Measurements from ENCODE around the gene LHFPL2. TPM values are rescaled to one million over a fixed set of nuclear protein-coding genes. Genes with fewer than 3 reads are reported as not detected.

LHFPL2 gene
- total RNA-seq, 2 experiments from 2014 or later, result 0.20 TPM; not detected in 1

DNA sequence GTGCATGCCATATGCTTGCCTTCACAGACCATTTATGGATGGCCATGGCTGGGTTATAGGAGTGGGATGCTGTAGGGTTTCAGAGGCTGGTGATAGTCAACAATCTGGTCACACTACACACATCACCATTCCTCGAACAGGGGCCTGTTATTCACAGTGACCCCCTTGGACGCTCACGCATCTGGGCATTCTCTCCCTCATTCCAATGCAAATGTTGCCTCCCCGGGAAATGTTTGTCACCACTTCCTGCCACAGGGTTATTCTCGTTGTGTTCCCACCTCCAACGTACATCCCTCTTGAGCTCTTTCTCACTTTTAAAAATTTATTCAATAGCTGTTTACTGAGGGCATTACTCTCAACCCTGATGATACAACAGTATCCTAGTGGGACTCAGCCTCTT, 152.8 kb downstream of the LHFPL2 start:
- POLR2A ChIA-PET, result interaction anchor here (1.0 kb wide), 1 partner anchor 12 kb away, joined by 3 read pairs; no protein-coding TSS in a partner anchor
- Mint-ChIP-seq H3K9me3 (no peaks in the 10 kb centered on the region), H3K27me3 (peaks cover 26% of the 10 kb centered on the region), H3K4me1 (ENCODE audit: low read depth) (no peaks in the 10 kb centered on the region), H3K27ac (no peak overlapping the region), H3K4me3 (no peak overlapping the region), H3K36me3 (ENCODE audit: low read depth) (no peaks in the 10 kb centered on the region)
- ATAC-seq, result no peak
- intact Hi-C loops (cut with micrococcal nuclease), result no loop called here
- CTCF ChIA-PET, result interaction anchor here (1.1 kb wide), 1 partner anchor 529 kb away, joined by 3 read pairs; no protein-coding TSS in a partner anchor
- TF ChIP-seq, protein P1, sequence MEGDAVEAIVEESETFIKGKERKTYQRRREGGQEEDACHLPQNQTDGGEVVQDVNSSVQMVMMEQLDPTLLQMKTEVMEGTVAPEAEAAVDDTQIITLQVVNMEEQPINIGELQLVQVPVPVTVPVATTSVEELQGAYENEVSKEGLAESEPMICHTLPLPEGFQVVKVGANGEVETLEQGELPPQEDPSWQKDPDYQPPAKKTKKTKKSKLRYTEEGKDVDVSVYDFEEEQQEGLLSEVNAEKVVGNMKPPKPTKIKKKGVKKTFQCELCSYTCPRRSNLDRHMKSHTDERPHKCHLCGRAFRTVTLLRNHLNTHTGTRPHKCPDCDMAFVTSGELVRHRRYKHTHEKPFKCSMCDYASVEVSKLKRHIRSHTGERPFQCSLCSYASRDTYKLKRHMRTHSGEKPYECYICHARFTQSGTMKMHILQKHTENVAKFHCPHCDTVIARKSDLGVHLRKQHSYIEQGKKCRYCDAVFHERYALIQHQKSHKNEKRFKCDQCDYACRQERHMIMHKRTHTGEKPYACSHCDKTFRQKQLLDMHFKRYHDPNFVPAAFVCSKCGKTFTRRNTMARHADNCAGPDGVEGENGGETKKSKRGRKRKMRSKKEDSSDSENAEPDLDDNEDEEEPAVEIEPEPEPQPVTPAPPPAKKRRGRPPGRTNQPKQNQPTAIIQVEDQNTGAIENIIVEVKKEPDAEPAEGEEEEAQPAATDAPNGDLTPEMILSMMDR (IDR thresholded peaks at IDR 0.05), result no peak
- DNase-seq, result no peak

DNA sequence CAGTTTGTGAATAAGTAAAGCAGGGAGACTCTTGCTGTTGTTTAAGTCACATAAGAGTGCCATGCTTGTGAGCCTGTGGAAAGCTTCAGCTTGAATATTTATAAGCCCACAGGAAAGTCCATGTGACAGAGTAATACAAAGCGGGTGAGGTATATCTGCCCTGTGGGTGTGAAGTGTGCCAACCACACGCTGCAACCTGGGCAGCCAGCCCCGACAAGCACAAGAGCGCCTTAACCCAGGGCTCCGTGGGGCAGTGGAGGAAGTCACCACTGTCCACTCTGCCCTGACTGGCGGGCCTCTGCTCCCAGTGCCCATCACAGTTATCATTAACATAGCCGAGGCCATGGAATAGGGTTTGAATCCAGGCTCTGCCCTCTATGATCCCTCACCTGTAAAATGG, 155.9 kb downstream of the LHFPL2 start:
- Mint-ChIP-seq H3K9me3 (no peaks in the 10 kb centered on the region), H3K27ac (no peak overlapping the region), H3K4me3 (no peak overlapping the region), H3K27me3 (no peaks in the 10 kb centered on the region), H3K36me3 (ENCODE audit: low read depth) (peaks cover 2% of the 10 kb centered on the region), H3K4me1 (ENCODE audit: low read depth) (no peaks in the 10 kb centered on the region)
- TF ChIP-seq, protein P1 (IDR thresholded peaks at IDR 0.05), result no peak
- intact Hi-C loops (cut with micrococcal nuclease), result no loop called here
- no peak for DNase-seq
- CTCF ChIA-PET, result interaction anchor here (1.2 kb wide), 1 partner anchor 28 kb away, joined by 3 read pairs; no protein-coding TSS in a partner anchor
- no peak for ATAC-seq
- POLR2A ChIA-PET, result no interaction called here

DNA sequence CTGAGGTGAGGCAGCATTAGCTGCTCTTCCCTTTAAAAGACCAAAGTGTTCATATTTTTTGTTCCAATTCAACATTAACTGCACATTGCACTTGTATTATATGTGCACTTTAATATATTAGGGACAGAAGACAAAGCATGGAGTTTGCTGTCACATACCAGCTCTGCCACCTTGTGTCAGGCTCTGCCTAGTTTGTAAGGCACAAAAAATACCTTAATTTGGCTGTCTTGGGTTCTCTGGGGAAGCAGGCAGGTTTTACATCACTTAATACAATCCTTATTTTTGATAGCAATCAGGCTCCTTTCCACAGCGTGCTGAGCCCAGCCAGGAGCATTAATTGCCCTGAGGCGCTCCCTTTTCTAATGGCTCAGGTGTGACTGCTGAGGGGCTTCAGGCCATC, 156.3 kb downstream of the LHFPL2 start:
- H3K36me3 Mint-ChIP-seq (ENCODE audit: low read depth), result peaks cover 2% of the 10 kb centered on the region
- DNase-seq (no peak), ATAC-seq (no peak)
- intact Hi-C loops (cut with micrococcal nuclease), result no loop called here
- H3K9me3 Mint-ChIP-seq, result no peaks in the 10 kb centered on the region
- H3K4me3 Mint-ChIP-seq, result no peak overlapping the region
- CTCF ChIA-PET, result interaction anchor here (1.2 kb wide), 1 partner anchor 29 kb away, joined by 3 read pairs; no protein-coding TSS in a partner anchor
- H3K4me1 Mint-ChIP-seq (ENCODE audit: low read depth), result no peaks in the 10 kb centered on the region
- H3K27me3 Mint-ChIP-seq, result no peaks in the 10 kb centered on the region
- POLR2A ChIA-PET, result no interaction called here
- no peak overlapping the region for H3K27ac Mint-ChIP-seq
- TF ChIP-seq, protein P1 (IDR thresholded peaks at IDR 0.05), result no peak

DNA sequence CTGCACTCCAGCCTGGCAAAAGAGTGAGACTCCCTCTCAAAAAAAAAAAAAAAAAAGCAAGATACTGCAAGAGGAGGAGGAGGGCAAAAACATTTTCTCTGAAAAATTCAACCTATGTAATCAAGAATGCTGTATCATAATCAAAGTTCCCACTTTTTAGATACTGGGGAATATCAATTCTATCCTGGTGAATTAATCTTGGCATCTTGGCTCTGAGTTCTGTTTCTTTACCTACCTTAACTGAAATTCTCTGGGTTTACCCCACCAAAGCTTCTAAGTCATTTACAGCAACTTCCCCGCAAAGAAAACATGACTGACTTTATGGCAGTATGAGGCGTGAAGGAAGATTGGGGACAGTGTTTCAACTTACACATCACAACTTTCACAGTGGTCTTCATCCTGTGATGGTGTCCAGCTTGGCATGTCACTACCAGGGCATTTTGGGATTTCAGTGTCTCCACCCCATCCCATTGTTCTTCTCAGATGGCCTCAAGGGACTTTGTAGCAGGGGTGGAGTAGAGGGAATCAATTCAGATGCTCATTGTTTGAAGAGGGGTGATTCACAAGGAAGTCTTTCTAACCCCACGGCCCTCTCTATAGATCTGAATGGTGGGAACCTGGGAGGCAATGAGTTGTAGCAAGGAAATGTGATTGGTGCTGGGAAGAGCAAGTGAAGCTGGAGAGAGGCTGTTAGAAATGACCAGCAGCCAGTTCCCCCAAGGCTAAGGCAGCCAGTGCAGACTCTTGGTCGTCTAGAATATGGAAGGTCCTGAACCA, 157.7 kb downstream of the LHFPL2 start:
- H3K9me3 Mint-ChIP-seq, result no peaks in the 10 kb centered on the region
- no peak overlapping the region for H3K27ac Mint-ChIP-seq
- H3K4me1 Mint-ChIP-seq (ENCODE audit: low read depth), result no peaks in the 10 kb centered on the region
- intact Hi-C loops (cut with micrococcal nuclease), result no loop called here
- no peaks in the 10 kb centered on the region for H3K27me3 Mint-ChIP-seq
- ChIA-PET POLR2A (no interaction called here), CTCF (interaction anchor here (1.0 kb wide), 2 partner anchors 12 to 15 kb away, joined by 3 read pairs; no protein-coding TSS in a partner anchor)
- H3K36me3 Mint-ChIP-seq (ENCODE audit: low read depth), result peaks cover 2% of the 10 kb centered on the region
- no peak overlapping the region for H3K4me3 Mint-ChIP-seq
- DNase-seq (no peak), ATAC-seq (no peak)
- TF ChIP-seq, protein P1 (IDR thresholded peaks at IDR 0.05), result no peak

DNA sequence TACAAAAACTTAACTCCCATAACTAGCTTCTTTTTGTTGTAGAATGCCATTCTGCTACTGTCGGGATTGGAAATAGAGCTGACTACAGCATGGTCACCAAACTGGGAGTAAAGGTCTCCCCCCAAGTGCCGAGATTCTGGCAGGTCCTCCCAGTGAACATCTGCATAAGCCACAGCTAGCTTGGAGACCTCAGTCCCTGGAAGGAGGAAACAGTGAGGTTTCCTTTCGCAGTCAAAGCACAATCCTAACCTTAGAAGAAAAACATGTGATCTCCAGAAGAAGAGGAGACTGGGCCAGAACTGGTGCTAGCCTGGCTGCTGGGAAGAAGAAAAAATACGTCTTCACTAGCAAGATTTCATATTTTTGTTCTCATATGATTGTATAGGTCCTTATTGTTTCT, 160.7 kb downstream of the LHFPL2 start:
- Mint-ChIP-seq H3K36me3 (ENCODE audit: low read depth) (peaks cover 2% of the 10 kb centered on the region), H3K27ac (no peak overlapping the region), H3K9me3 (no peaks in the 10 kb centered on the region), H3K4me1 (ENCODE audit: low read depth) (peaks cover 9% of the 10 kb centered on the region), H3K4me3 (no peak overlapping the region), H3K27me3 (no peaks in the 10 kb centered on the region)
- ATAC-seq, result no peak
- CTCF ChIA-PET, result interaction anchor here (1.5 kb wide), 1 partner anchor 20 kb away, joined by 4 read pairs; no protein-coding TSS in a partner anchor
- intact Hi-C loops (cut with micrococcal nuclease), result no loop called here
- DNase-seq, result no peak
- POLR2A ChIA-PET, result no interaction called here
- TF ChIP-seq, protein P1 (IDR thresholded peaks at IDR 0.05), result no peak

All from activated CD8-positive, alpha-beta T cell treated with anti-CD3 and anti-CD28 coated beads for 36 hours (primary cell).